Skin epidermis (tissue), 12 donors: ENCODE measurements around the gene PDIA4.
"Not testable (repeated sequence)": the region's sequence is repeated elsewhere in the genome, so short reads cannot be mapped to it uniquely, and the experiment has no call there.

Source experiments
- H3K27ac ChIP-seq, 21 experiments: fragments of 200-600 bp; sonication (generic) in 11 of 21; one replicate each; pipeline ENCODE4 v1.5.0; 2020; ENCODE audit warnings: mild to moderate bottlenecking in 3 of 21, inconsistent platforms in 2 of 21, moderate library complexity in 2 of 21
- H3K4me3 ChIP-seq, 7 experiments: fragments of 200-600 bp; sonication (generic) in 2 of 7; one replicate each; pipeline ENCODE4 v1.5.0; 2020; ENCODE audit warnings: inconsistent platforms in 2 of 7, mild to moderate bottlenecking in 2 of 7, moderate library complexity in 1 of 7

PDIA4 gene

GRCh38 chr7:149028346-149029109 is at the start of gene PDIA4:
PDIA4 (minus strand) TSS chr7:149028505; CDS start chr7:149028408, 97 bp downstream.
- peak within 1 kb of the TSS; percentile 64 to 96 (median 91) for H3K27ac ChIP-seq
- H3K4me3 ChIP-seq, result peak within 1 kb of the TSS; percentile 63 to 88 (median 83)

DNA sequence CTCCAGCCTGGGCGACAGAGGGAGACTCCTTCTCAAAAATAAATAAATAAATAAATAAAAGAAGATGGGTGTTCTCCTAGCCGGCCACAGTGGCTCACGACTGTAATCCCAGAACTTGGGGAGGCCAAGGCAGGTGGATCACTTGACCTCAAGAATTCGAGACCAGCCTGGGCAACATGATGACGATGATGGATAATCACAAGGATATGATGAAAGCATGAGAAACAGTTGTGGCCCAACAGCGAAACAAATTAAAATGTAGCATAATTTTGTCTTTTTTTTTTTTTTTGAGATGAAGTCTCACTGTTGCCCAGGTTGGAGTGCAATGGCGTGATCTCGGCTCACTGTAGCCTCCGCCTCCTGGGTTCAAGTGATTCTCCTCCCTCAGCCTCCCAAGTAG is 49.3 kb upstream of the PDIA4 start:
- Histone ChIP-seq H3K27ac (no peak overlapping the region), H3K4me3 (no peak overlapping the region)

- peak overlapping the region in 17 of 21 experiments; percentile 9 to 76 (median 55) for H3K27ac ChIP-seq
- H3K4me3 ChIP-seq, result no peak overlapping the region
These were observed 47.0 kb upstream of the PDIA4 start for GRCh38 chr7:149075286-149075685.

DNA sequence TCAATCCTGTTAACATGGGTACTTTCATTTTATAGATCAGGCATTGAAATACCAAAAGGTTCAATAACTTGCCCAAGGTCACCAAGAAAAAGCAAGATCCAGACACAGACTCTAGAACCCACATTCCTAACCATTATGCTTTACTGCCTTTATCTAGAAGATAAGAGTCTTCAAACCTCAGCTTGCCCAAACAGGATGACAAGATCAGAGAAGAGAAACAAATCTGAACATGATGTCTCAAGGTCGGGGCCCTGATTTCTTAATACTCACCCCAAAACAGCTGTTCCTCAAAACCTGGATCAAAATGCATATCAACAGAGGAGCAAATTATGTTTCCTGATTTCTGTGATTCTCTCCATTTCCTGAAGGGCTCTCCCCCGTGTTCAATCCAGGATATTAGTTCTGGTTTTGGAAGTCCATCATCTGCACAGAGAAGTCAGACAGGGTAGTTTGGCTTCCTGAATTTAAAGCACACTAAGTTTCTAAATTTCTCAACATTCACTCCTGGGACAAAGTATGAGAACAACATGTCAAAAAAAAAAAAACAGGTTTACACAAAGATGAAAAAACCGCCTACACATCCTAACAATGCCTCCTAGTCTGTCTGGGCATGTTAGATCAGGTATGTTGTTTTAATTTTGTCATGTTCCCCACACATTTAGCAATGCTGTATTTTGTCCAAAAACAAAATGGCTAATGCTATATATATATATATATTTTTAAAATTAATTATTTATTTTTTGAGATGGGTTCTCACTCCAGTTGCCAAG is 46.0 kb upstream of the PDIA4 start:
- Histone ChIP-seq H3K27ac (peak overlapping the region in 17 of 21 experiments; percentile 18 to 77 (median 55)), H3K4me3 (no peak overlapping the region)

DNA sequence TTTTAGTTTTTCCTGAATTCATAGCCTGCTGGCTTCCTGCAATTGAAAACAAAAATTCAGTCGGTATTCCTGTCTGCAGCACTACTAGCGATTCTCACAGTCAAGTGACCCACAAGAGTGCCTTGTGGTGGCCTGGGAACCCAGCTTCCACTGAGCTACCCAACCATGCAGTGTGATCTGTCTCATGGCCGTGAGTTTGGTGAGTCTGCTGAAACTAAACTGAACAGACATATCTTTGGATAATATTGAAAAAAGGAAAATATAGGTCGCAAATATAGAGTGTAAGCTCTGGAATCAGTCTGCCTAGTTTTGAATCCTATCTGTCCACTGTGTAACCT is 44.1 kb upstream of the PDIA4 start:
- H3K4me3 ChIP-seq, result no peak overlapping the region
- H3K27ac ChIP-seq, result peak overlapping the region in 3 of 21 experiments; percentile 6 to 60 (median 9)

- Histone ChIP-seq H3K27ac (peak overlapping the region in 8 of 21 experiments; percentile 6 to 60 (median 26)), H3K4me3 (no peak overlapping the region)
These were observed 43.5 kb upstream of the PDIA4 start for GRCh38 chr7:149071641-149072437.

DNA sequence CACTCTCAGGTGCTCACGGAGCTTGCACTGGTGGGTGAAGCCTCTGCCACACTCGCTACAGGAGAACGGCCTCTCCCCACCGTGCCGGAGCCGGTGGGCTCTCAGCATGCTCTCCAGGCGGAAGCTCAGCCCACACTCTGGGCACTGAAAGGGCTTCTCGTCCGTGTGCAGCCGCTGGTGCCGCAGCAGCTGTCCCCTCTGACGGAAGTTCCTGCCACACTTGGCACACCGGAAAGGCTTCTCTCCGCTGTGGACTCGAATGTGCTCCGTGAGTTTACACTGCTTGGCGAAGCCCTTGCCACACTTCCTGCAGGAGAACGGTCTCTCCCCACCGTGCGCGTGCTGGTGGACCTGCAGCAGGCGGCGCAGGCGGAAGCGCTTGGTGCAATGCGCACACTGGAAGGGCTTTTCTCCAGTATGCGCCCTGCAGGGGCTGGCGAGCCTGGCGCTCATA is 42.9 kb upstream of the PDIA4 start:
- Histone ChIP-seq H3K27ac (peak overlapping the region in 3 of 21 experiments; percentile 23 to 49 (median 28)), H3K4me3 (no peak overlapping the region)

DNA sequence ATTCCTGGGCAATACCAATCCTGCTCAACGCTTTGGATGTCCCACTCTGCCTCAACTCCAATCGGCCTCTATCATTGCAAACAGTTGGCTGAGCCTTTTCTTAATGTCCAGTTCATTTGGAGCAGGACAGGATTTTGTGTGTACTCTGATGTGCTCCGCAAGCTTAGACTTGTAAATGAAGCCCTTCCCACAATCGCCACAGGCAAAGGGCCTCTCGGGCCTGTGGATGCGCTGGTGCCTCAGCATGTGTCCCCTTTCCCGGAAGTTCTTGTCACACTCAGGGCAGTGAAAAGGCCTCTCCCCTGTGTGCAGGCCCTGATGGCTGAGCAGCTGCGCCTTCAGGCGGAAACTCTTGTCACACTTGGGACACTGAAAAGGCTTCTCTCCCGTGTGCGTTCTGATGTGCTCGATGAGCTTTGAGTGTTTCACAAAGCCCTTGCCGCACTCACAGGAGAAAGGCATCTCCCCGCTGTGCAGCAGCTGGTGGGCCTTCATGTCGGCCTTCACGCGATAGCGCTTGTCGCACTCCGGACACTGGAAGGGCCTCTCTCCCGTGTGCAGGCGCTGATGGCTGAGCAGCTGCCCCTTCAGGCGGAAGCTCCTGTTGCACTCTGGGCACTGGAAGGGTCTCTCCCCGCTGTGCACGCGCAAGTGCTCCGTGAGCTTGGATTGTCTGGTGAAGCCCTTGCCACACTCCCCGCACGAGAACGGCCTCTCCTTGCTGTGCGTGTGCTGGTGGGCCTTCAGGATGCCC is 42.2 kb upstream of the PDIA4 start:
- H3K27ac ChIP-seq, result no peak overlapping the region
- H3K4me3 ChIP-seq, result no peak overlapping the region

- H3K27ac ChIP-seq, result no peak overlapping the region
These were observed 39.6 kb upstream of the PDIA4 start for GRCh38 chr7:149067869-149068268.

GRCh38 chr7:149063476-149063875 is 35.2 kb upstream of the PDIA4 start:
- Histone ChIP-seq H3K4me3 (no peak overlapping the region), H3K27ac (peak overlapping the region in 3 of 21 experiments; percentile 1 to 37 (median 7))

More at GRCh38 chr7:149067869-149068268, 39.6 kb upstream of the PDIA4 start:
- no peak overlapping the region for H3K4me3 ChIP-seq

DNA sequence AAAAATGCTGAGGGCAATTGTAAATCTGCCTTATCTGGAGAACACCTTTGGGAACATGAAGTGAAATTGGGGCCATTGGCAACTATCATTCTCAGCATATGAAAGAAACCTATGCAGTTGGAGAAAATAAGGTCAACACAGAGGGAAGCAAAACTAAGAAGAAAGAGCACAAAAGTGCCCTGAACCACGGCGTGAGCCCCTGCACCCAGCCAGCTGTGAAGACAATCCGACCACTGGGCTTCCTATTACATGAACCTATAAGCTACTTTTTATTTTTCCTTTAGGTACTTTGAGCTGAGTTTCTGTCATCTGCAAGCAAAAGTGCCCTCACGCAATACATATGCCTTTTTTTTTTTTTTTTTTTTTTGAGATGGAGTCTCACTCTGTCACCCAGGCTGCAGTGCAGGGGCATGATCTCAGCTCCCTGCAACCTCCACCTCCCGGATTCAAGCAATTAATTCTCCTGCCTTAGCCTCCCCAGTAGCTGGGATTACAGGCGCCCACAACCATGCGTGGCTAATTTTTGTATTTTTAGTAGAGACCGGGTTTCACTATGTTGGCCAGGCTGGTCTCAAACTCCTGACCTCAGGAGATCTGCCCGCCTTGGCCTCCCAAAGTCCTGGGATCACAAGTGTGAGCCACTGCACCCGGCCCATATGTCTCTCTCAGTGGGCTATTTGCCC is 34.1 kb upstream of the PDIA4 start:
- H3K27ac ChIP-seq, H3K4me3 ChIP-seq: not testable (repeated sequence)

GRCh38 chr7:149060156-149060555 is 31.9 kb upstream of the PDIA4 start:
- H3K27ac ChIP-seq, result peak overlapping the region in 4 of 21 experiments; percentile 5 to 56 (median 24)
- H3K4me3 ChIP-seq, result no peak overlapping the region

GRCh38 chr7:149053885-149054284 is 25.6 kb upstream of the PDIA4 start:
- Histone ChIP-seq H3K4me3 (no peak overlapping the region), H3K27ac (no peak overlapping the region)

- Histone ChIP-seq H3K4me3 (no peak overlapping the region), H3K27ac (no peak overlapping the region)
These were observed 25.1 kb upstream of the PDIA4 start for GRCh38 chr7:149053384-149053783.

- Histone ChIP-seq H3K4me3 (no peak overlapping the region), H3K27ac (no peak overlapping the region)
These were observed 22.6 kb upstream of the PDIA4 start for GRCh38 chr7:149050941-149051340.

DNA sequence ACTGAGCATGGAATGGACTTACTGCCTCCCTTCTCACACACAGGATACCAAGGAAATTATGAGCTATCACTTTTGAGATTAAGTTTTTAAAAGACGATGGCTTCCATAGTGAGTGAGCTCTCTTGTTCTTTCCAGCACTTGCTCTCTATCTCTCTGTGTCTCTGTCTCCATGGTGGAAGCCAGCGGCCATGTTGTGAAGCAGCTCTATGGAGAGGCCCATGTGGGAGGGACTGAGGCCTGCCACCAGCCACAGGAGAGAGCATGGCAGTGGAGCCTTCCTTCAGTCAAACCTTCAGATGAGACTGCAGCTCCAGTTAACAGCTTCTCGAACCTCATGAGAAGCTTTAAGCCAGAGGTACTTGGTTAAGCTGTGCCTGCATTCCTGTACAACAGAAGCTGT is 20.5 kb upstream of the PDIA4 start:
- Histone ChIP-seq H3K27ac (no peak overlapping the region), H3K4me3 (no peak overlapping the region)

DNA sequence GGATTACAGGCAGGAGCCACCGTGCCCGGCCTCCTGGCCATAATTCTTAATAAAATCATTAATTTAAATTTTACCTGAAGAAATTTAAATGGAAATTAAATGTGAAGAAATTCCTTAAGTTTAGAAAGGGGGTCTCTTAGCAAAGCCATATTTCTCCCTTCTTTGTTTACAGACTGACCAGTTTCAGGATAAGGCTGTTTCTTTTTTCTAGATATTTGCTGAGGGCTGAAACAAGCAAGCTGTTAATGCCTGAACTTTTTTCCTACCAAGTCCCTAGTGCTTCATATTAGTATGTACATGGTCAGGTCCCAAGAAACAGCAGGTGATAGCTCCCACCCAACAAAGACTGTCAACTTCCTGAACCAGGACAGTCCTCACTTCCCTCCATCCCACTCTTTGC is 18.1 kb upstream of the PDIA4 start:
- Histone ChIP-seq H3K27ac (peak overlapping the region in 1 of 21 experiments; percentile 43), H3K4me3 (no peak overlapping the region)

DNA sequence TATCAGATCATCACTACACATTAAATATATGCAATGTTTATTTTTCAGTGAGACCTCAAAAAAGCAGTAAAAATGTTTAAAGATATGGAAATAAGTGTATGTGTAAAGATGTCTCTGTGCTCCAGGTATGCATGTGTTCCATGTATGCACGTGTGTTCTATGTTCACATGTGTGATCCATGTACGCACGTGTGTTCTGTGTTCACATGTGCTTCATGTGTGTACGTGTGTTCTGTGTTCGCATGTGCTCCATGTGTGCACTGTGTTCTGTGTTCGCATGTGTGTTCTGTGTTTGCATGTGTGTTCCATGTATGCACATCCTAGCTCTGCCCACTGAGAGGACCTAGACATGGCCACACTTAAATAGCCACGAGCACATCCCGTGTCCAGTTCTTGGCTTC is 15.6 kb upstream of the PDIA4 start:
- Histone ChIP-seq H3K27ac (no peak overlapping the region), H3K4me3 (no peak overlapping the region)

GRCh38 chr7:149041350-149041749 is 13.0 kb upstream of the PDIA4 start:
- no peak overlapping the region for H3K27ac ChIP-seq
- H3K4me3 ChIP-seq, result no peak overlapping the region
